HL-60 (cell line): Measurements from ENCODE around the gene CHRNB1.

ENCODE experiments used
- GABPA ChIP-seq: IDR thresholded peaks from 2 replicates; pipeline ENCODE4 v1.6.1; 2012; ENCODE audit warnings: low read depth
- TF ChIP-seq, protein P1 (sequence below): IDR thresholded peaks from one replicate; pipeline ENCODE4 v1.5.1; 2011; ENCODE audit warnings: low read length, control low read depth, inconsistent platforms; ENCODE audit not compliant: insufficient read depth

DNA sequence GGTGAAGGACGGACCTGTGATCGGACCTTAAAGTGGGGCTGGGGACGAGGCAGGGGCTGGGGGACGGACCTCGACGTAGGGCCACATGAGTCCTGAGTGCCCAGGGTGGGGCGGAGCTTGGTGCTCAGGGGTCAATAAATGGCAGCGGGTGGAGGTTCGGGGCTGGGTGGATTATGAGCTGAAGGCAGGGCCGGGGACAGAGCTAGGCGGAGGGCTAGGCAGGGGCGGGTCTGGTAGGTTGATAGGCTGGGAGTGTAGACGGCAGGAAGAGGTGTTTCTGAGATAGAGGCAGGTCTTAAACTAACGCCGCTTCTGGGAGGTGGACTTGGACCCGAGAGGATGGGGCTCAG lies 733 bp downstream of the CHRNB1 start:
- TF ChIP-seq, protein P1, sequence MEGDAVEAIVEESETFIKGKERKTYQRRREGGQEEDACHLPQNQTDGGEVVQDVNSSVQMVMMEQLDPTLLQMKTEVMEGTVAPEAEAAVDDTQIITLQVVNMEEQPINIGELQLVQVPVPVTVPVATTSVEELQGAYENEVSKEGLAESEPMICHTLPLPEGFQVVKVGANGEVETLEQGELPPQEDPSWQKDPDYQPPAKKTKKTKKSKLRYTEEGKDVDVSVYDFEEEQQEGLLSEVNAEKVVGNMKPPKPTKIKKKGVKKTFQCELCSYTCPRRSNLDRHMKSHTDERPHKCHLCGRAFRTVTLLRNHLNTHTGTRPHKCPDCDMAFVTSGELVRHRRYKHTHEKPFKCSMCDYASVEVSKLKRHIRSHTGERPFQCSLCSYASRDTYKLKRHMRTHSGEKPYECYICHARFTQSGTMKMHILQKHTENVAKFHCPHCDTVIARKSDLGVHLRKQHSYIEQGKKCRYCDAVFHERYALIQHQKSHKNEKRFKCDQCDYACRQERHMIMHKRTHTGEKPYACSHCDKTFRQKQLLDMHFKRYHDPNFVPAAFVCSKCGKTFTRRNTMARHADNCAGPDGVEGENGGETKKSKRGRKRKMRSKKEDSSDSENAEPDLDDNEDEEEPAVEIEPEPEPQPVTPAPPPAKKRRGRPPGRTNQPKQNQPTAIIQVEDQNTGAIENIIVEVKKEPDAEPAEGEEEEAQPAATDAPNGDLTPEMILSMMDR: no peak
- TF ChIP-seq GABPA: no peak
